DMS53 treated with DMSO at 0.1 percent for 48 hours (cell line): ENCODE measurements around the gene ZMYND8.

Experiments used
- DNase-seq: peaks from one replicate; lab custom pipeline; 2025; ENCODE audit not compliant: unreplicated experiment; lab: John Stamatoyannopoulos, UW

Gene ZMYND8

GRCh38 chr20:47332381-47333206, 23.9 kb downstream of the ZMYND8 start:
- DNase-seq: no peak

DNA sequence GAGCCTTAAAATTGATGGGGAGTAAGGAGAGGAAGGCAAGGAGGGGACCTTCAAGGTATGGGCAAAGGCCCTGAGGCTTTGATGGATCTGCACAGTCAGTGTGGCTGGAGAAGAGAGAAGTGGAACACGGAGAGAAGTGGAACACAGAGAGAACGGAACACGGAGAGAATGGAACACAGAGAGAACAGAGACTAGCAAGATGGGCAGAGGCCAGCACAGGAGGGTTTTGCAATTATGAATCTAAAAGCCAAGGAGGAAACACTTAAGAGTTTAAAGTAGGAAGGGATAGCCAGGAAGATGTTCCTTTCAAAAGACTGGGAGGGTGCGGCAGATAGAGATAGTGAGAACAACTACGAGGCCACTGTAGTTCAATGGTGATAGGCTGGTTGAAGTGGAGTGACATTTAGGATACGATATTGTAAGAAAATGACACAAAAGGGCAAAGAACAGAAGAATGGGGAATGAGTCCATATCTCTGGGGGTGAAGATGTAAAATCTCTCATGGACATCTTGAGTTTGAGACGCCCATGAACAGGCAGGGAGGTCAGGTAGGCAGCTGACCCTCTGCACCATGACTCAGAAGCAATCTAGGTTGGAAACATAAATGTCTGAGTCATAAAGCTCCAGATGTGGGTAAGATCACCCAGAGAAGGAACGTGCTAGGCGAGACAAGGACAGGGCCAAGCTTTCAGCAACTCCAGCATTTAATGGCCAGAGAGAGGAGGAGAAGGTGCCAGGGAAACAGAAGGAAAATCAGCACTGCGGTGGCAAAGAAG, 25.4 kb downstream of the ZMYND8 start:
- no peak for DNase-seq

GRCh38 chr20:47330071-47330470, 26.4 kb downstream of the ZMYND8 start:
- no peak for DNase-seq

DNA sequence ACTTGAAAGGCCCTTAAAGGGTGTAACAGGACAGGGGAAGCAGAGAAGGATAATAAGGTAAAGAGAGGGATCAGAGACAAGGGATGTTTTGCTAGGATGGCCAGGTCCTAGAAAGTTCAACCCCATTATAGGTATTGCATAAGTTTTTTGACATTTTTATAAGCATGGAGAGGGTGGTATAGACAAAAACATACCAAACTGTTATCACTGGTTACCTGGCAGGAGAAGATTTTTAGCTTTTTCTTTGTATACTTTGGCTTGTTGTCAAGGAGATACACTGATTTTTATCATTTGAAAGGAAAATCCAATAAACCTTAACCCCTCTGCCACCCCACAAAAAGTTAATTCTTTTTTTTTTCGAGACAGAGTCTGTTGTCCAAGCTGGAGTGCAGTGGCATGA, 28.4 kb downstream of the ZMYND8 start:
- no peak for DNase-seq

DNA sequence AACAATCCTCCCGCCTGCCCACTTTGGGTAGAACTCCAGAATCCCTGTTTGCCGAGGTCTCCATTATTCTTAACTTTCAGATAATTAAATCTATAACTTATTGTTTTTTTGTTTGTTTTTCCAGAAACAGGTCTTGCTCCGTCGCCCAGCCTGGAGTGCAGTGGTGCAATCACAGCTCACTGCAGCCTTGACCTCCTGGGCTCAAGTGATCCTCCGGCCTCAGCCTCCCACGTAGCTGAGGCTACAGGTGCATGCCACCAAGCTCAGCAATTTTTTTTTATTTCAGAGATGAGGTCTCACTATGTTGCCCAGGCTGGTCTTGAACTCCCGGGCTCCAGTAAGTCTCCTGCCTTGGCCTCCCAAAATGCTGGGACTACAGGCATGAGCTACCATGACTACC, 28.8 kb downstream of the ZMYND8 start:
- DNase-seq: no peak

GRCh38 chr20:47326658-47327268, 29.7 kb downstream of the ZMYND8 start:
- no peak for DNase-seq

- no peak for DNase-seq
Measured at GRCh38 chr20:47325242-47325641, 31.3 kb downstream of the ZMYND8 start.

DNA sequence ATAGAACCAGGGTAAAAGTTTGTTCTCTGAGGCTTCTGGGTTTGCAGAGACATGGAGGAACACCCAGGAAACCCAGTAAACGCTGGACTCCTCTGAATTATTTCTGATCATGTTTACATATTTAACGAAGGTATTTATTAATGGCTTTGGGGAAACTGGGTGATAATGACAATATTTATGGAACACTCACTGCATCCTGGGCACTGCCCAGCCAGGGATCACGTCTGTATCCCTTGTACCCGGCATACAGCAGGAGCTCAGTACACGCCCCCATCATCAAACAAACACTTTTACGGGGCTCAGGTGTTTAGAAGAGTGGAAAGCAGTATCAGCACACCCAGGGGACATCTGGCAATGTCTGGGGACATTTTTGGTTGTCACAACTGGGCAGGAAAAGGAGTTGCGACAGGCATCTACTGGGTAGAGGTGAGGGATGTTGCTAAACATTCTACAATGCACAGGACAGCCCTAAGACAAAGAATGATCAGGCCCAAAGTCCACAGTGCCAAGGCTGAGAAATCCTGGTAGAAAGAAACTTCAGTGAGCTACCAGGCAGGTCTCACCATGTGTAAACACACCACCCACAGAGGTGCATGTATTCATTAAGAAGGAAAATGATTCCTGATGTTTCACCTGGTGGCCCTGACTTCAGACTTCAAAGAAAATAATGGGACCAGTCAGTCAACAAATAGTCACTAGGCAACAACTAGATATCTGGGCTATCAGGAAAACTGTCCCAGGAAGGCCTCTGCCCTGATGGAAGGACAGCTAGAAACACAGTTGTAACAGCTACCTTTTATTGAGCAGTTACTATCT, 35.3 kb downstream of the ZMYND8 start:
- peak; percentile 94 for DNase-seq

GRCh38 chr20:47319517-47320252, 36.8 kb downstream of the ZMYND8 start:
- DNase-seq: peak; percentile 97

- peak; percentile 77 for DNase-seq
Measured at GRCh38 chr20:47318586-47319516, 37.6 kb downstream of the ZMYND8 start.

GRCh38 chr20:47318027-47318585, 38.4 kb downstream of the ZMYND8 start:
- no peak for DNase-seq

DNA sequence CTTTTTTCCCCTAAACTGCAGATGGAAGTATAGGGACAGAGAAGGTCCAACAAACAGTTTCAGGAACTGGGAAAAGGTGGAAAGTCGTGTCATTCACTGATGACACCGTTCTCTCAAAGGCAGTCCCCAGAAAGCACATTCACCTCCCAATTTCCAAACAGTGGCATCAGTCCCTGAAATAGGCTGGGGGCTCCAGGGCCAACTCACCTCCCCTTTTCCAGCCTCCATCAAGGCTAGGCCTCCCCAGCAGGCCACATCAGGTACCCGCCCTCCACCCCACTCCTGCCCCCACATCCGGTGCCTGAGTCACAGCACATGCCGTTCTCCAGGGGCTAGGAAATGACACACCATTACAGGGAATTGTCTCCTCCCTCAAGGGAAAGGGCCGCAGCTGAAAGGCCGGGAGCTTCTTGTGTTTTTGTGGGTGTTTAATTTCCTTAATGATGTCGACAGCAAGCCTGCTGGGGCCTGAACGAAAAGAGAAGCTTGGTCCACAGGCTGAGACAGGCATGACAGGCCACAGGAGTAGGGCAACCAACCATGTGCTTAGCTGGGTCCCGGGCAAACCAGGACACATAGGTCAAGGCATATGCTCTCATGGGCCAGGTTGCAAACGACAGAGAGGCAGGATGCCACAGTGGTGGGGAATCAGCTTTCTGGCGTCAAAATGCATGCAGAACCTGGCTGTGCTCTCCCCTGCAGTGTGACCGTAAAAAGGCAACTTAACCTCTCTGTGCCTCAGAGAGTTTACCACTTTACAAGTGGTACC, 39.2 kb downstream of the ZMYND8 start:
- DNase-seq: no peak

DNA sequence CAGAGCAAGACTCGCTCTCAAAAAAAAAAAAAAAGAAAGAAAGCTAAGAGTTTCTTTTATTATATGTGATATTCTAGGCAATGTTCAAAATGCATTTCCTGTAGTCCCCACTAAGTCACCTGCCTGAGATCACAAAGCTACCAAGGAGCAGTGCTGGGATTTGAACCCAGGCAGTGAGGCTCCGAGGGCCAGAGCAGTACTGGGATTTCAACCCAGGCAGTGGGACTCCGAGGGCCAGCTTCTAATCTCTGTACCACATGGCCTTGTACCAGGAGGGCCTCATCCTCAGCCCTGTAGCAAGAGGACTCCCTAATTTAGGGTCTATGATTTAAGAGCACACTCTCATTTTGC, 39.7 kb downstream of the ZMYND8 start:
- DNase-seq: no peak

DNA sequence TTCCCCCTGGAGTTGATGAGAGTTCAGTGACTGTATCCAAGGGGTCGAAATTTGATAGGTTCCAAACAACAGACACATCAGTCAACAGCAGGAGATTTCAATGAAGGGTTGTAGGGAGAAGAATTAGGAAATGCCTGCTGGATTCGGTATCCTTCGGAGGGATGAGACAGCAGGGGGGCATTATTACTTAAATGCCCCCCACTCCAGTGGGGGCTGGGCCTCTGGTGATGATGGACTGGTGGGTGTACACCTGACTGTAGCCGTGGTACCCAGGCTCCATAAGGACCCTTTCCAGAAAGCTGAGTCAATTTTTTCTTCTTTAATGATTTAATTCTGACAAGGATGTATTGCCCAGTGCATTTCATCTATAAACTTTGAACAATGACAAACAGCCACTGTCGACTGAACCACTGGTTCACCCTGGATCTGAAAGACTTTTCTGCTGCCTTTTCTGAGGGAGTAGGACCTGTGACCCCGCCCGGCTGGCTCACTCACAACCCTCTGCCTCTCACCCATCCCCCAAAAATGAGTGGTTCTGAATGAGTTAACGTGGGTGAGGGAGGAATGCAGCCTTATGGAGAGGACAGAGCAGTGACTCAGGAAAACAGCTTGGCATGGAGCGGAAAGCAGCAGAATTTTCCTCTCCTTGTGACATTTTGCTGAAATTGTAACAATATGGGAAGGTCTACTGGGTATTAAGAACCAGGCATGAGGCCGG, 41.0 kb downstream of the ZMYND8 start:
- no peak for DNase-seq

DNA sequence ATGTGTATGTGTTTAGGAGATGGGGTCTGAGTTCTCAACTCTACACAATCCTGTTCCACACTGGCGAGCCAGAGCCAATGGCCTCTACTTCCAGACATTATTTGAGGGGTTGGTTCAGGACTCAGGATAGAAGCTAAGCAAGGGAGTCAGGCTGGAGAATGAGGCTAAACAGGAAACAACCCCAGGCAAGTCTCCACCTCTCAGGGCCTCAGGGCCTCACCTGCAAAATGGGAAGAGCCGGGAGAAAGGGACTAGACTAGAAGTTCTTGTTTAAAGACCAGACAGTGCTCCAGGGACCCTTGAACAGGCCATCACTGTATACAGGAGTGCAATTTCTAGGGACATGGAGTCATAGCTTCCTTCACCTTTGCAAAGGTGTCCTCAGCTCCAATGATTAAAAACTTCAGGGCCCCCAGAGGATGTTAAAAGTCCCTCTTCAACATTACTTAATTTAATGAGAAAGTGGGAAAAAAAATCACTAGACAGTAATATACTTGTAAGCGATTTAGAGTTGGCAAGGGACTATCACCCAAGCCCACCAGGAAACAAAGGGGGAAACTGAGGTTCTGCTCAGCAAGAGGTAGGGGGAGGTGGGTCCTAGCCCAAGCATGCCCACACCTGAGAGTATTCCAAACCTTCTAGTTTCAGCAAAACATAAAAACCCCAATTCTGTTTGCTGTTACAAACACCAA, 41.7 kb downstream of the ZMYND8 start:
- DNase-seq: no peak

DNA sequence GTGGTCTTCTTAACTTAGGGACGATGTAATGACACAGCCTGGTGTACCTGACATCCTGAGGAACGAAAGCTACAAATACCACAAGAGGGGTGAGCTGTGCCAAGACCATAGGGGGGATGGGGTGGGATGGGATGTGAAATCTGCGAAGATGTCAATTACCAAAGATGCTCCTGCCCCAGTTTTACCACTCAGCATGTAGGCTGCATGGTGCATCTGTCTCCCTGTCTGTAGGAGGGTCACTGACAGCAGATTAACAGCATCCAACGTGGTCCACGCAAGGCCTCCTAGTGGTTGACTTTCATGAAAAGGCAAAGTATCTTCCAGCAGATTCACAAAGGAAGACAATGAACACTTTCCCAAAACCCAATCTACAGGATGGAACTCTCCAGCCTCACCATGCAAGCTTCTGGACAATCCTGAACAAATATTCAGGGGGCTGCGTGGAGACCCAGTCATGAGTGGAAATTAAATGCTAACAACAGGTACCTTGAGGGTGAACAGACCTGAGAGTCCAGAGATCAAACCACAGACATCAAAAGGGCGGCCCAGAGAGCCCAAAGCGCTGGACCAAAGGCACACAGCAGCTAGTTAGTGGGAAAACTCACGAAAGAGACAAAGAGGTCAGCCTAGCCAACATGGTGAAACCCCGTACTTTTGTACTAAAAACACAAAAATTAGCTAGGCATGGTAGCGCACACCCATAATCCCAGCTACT, 44.4 kb downstream of the ZMYND8 start:
- no peak for DNase-seq
